ENCODE measurements around the gene LRRC8B.

Gene LRRC8B

GRCh38 chr1:89633800-89634625, 109.4 kb downstream of the LRRC8B start:
- DNase-seq (ENCODE audit: low read depth), result no peak

- no peak for DNase-seq (ENCODE audit: low read depth)
These were observed 111.5 kb downstream of the LRRC8B start for GRCh38 chr1:89635825-89636815.

GRCh38 chr1:89637496-89637895, 112.9 kb downstream of the LRRC8B start:
- DNase-seq (ENCODE audit: low read depth), result no peak

- no peak for DNase-seq (ENCODE audit: low read depth)
These were observed 115.8 kb downstream of the LRRC8B start for GRCh38 chr1:89640440-89640839.

GRCh38 chr1:89641781-89642180, 117.2 kb downstream of the LRRC8B start:
- no peak for DNase-seq (ENCODE audit: low read depth)

GRCh38 chr1:89643577-89643976, 118.9 kb downstream of the LRRC8B start:
- no peak for DNase-seq (ENCODE audit: low read depth)

GRCh38 chr1:89644119-89644814, 119.6 kb downstream of the LRRC8B start:
- DNase-seq (ENCODE audit: low read depth), result no peak

GRCh38 chr1:89646259-89646658, 121.6 kb downstream of the LRRC8B start:
- no peak for DNase-seq (ENCODE audit: low read depth)
